ENCODE measurements around the gene NETO2. TPM values are rescaled to one million over a fixed set of nuclear protein-coding genes. Genes with fewer than 3 reads are reported as not detected.

NETO2 gene
- polyA plus RNA-seq, 1 donor from 2014 or later: 101 TPM

DNA sequence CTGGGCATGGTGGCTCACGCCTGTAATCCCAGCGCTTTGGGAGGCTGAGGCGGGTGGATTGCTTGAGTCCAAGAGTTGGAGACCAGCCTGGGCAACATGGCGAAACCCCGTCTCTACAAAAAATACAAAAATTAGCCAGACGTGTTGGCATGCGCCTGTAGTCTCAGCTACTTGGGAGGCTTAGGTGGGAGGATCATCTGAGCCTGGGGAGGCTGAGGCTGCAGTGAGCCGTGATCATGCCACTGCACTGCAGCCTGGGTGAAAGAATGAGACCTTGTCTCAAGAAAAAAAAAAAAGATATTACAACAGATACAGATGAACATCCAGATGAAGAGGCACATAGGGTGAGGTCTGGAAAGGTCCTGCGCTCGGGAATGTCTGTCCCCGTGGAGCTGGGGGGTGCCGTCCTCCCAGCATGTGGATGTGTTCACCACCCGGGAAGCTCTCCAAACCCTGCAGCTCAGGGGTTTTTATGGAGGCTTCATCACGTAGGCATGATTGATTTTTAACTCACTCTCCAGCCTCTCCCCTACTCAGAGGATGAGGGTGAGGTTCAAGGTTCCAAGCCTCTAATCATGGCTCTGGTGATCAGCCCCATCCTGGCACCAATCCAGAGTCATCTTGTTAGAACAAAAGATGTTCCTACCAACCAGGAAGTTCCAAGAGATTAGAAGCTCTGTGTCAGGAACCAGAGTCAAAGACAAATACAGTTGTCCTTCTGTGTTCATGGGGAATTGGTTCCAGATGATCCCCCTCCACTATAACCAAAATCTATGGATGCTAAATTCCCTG, 85.3 kb downstream of the NETO2 start:
- Histone ChIP-seq H3K9ac (ENCODE audit: low read length) (no peak overlapping the region), H3K27me3 (ENCODE audit: insufficient read depth, low read depth, low read length) (no peaks in the 10 kb centered on the region), H3K4me3 (ENCODE audit: low read length) (no peak overlapping the region), H3K9me3 (ENCODE audit: low read length) (no peaks in the 10 kb centered on the region), H3K36me3 (ENCODE audit: insufficient read depth, low read length) (no peaks in the 10 kb centered on the region), H3K9me2 (ENCODE audit: insufficient read depth, low read length) (no peaks in the 10 kb centered on the region), H3K27ac (ENCODE audit: low read length) (no peak overlapping the region), H2AFZ (ENCODE audit: low read depth, low read length) (no peak overlapping the region), H3K4me2 (ENCODE audit: low read length) (no peak overlapping the region), H3K79me2 (replicated peaks; ENCODE audit: insufficient read depth, low read length) (no peaks in the 10 kb centered on the region), H3F3A (ENCODE audit: insufficient read depth, low read length, poor library complexity, severe bottlenecking) (no peaks in the 10 kb centered on the region), H4K20me1 (ENCODE audit: insufficient read depth) (no peaks in the 10 kb centered on the region)
- TF ChIP-seq POLR2AphosphoS5 (IDR thresholded peaks at IDR 0.05) (no peak), RAD21 (conservative IDR thresholded peaks at IDR 0.05) (no peak), MXI1 (conservative IDR thresholded peaks at IDR 0.05; ENCODE audit: poor library complexity, severe bottlenecking) (no peak), SMC3 (conservative IDR thresholded peaks at IDR 0.05; ENCODE audit: poor library complexity) (no peak), EP300 (conservative IDR thresholded peaks at IDR 0.05; ENCODE audit: poor library complexity, severe bottlenecking) (no peak), EZH2 (IDR thresholded peaks at IDR 0.05; ENCODE audit: borderline replicate concordance, insufficient read depth, low read length, poor library complexity, severe bottlenecking) (no peak), TAF1 (IDR thresholded peaks at IDR 0.05; ENCODE audit: low read depth) (no peak)
- TF ChIP-seq, protein P1, sequence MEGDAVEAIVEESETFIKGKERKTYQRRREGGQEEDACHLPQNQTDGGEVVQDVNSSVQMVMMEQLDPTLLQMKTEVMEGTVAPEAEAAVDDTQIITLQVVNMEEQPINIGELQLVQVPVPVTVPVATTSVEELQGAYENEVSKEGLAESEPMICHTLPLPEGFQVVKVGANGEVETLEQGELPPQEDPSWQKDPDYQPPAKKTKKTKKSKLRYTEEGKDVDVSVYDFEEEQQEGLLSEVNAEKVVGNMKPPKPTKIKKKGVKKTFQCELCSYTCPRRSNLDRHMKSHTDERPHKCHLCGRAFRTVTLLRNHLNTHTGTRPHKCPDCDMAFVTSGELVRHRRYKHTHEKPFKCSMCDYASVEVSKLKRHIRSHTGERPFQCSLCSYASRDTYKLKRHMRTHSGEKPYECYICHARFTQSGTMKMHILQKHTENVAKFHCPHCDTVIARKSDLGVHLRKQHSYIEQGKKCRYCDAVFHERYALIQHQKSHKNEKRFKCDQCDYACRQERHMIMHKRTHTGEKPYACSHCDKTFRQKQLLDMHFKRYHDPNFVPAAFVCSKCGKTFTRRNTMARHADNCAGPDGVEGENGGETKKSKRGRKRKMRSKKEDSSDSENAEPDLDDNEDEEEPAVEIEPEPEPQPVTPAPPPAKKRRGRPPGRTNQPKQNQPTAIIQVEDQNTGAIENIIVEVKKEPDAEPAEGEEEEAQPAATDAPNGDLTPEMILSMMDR (IDR thresholded peaks at IDR 0.05; ENCODE audit: poor library complexity, severe bottlenecking): no peak
- TF ChIP-seq, protein P2, sequence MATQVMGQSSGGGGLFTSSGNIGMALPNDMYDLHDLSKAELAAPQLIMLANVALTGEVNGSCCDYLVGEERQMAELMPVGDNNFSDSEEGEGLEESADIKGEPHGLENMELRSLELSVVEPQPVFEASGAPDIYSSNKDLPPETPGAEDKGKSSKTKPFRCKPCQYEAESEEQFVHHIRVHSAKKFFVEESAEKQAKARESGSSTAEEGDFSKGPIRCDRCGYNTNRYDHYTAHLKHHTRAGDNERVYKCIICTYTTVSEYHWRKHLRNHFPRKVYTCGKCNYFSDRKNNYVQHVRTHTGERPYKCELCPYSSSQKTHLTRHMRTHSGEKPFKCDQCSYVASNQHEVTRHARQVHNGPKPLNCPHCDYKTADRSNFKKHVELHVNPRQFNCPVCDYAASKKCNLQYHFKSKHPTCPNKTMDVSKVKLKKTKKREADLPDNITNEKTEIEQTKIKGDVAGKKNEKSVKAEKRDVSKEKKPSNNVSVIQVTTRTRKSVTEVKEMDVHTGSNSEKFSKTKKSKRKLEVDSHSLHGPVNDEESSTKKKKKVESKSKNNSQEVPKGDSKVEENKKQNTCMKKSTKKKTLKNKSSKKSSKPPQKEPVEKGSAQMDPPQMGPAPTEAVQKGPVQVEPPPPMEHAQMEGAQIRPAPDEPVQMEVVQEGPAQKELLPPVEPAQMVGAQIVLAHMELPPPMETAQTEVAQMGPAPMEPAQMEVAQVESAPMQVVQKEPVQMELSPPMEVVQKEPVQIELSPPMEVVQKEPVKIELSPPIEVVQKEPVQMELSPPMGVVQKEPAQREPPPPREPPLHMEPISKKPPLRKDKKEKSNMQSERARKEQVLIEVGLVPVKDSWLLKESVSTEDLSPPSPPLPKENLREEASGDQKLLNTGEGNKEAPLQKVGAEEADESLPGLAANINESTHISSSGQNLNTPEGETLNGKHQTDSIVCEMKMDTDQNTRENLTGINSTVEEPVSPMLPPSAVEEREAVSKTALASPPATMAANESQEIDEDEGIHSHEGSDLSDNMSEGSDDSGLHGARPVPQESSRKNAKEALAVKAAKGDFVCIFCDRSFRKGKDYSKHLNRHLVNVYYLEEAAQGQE (IDR thresholded peaks at IDR 0.05; ENCODE audit: borderline replicate concordance): no peak

DNA sequence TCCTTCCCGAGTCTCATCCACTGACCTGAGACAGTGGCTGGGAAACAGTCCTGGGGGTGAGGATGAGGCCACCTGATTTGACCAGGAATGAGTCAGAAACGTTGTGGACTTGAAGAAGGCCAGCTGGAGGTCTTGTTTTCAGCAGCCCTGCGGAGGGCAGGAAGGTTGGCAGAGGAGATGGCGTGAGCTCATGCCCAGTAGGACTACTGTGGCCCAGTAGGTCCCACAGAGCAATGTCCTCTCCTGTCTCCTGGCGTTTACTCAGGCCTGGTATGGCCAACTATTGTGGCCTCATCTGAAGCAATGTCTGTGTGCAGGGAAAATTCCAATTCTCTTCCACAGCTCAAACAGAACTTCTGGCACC, 86.1 kb downstream of the NETO2 start:
- H4K20me1 ChIP-seq (ENCODE audit: insufficient read depth): no peaks in the 10 kb centered on the region
- no peaks in the 10 kb centered on the region for H3K27me3 ChIP-seq (ENCODE audit: insufficient read depth, low read depth, low read length)
- H3K9ac ChIP-seq (ENCODE audit: low read length): no peak overlapping the region
- H2AFZ ChIP-seq (ENCODE audit: low read depth, low read length): no peak overlapping the region
- H3K27ac ChIP-seq (ENCODE audit: low read length): no peak overlapping the region
- no peaks in the 10 kb centered on the region for H3K9me2 ChIP-seq (ENCODE audit: insufficient read depth, low read length)
- H3F3A ChIP-seq (ENCODE audit: insufficient read depth, low read length, poor library complexity, severe bottlenecking): no peaks in the 10 kb centered on the region
- no peak overlapping the region for H3K4me2 ChIP-seq (ENCODE audit: low read length)
- no peaks in the 10 kb centered on the region for H3K9me3 ChIP-seq (ENCODE audit: low read length)
- TF ChIP-seq POLR2AphosphoS5 (IDR thresholded peaks at IDR 0.05): no peak
- TF ChIP-seq EP300 (conservative IDR thresholded peaks at IDR 0.05; ENCODE audit: poor library complexity, severe bottlenecking): no peak
- H3K36me3 ChIP-seq (ENCODE audit: insufficient read depth, low read length): no peaks in the 10 kb centered on the region
- no peaks in the 10 kb centered on the region for H3K79me2 ChIP-seq (replicated peaks; ENCODE audit: insufficient read depth, low read length)
- no peak overlapping the region for H3K4me3 ChIP-seq (ENCODE audit: low read length)

Data from neural cell (in vitro differentiated cells).